ENCODE measurements around the gene FBXO47. TPM values are rescaled to one million over a fixed set of nuclear protein-coding genes. Genes with fewer than 3 reads are reported as not detected.

Gene FBXO47
- total RNA-seq, 1 donor from 2014 or later: 0.09 TPM

Other genes starting within 250 kb of the FBXO47 start
- gene CISD3, start 237.1 kb downstream of the FBXO47 start, total RNA-seq: 44.0 and 46.7 TPM in 2 replicates
- gene PCGF2, start 219.1 kb downstream of the FBXO47 start, total RNA-seq: 4.7 and 5.5 TPM in 2 replicates
- gene PSMB3, start 214.7 kb downstream of the FBXO47 start, total RNA-seq: 356 and 358 TPM in 2 replicates
- gene PIP4K2B, start 167.8 kb downstream of the FBXO47 start, total RNA-seq: 42.8 and 44.3 TPM in 2 replicates
- gene CWC25, start 142.1 kb downstream of the FBXO47 start, total RNA-seq: 32.1 and 32.4 TPM in 2 replicates
- 1,994 and 2,005 TPM in 2 replicates for gene RPL23, start 113.7 kb downstream of the FBXO47 start, total RNA-seq
- gene LASP1, start 97.3 kb downstream of the FBXO47 start, total RNA-seq: 130 and 131 TPM in 2 replicates
- 0.16 and 0.43 TPM in 2 replicates for gene PLXDC1, start 184.2 kb upstream of the FBXO47 start, total RNA-seq
- gene ARL5C, start 198.8 kb upstream of the FBXO47 start, total RNA-seq: not detected in 2 replicates
- 20.4 and 22.5 TPM in 2 replicates for gene CACNB1, start 230.3 kb upstream of the FBXO47 start, total RNA-seq
- 2,240 and 2,301 TPM in 2 replicates for gene RPL19, start 232.9 kb upstream of the FBXO47 start, total RNA-seq

Data from activated CD4-positive, alpha-beta T cell treated with anti-CD3 and anti-CD28 coated beads, Interleukin-2, amount 10 ng/mL, durations not matched to agents 24 days and 14 days (primary cell).